Posterior cingulate gyrus (tissue), 11 donors: ENCODE measurements around the gene MAPKBP1.

Source experiments
- DNase-seq, 10 donors: peaks; one replicate each; pipeline versions ENCODE4 v3.0.0 to v3.0.0-alpha.2; 2020 to 2021; ENCODE audit warnings: mixed read lengths in 3 of 10
- intact Hi-C: fragments of 100-400 bp; cut with DNase I; formaldehyde crosslinking; loops from one replicate; pipeline ENCODE4 v1.15.1; 2023

MAPKBP1 gene

GRCh38 chr15:41860049-41860828 is 86.0 kb downstream of the MAPKBP1 start:
- DNase-seq: no peak
- intact Hi-C loops: no loop called here

- DNase-seq: no peak
- intact Hi-C loops: no loop called here
These were observed 87.6 kb downstream of the MAPKBP1 start for GRCh38 chr15:41861736-41862356.

DNA sequence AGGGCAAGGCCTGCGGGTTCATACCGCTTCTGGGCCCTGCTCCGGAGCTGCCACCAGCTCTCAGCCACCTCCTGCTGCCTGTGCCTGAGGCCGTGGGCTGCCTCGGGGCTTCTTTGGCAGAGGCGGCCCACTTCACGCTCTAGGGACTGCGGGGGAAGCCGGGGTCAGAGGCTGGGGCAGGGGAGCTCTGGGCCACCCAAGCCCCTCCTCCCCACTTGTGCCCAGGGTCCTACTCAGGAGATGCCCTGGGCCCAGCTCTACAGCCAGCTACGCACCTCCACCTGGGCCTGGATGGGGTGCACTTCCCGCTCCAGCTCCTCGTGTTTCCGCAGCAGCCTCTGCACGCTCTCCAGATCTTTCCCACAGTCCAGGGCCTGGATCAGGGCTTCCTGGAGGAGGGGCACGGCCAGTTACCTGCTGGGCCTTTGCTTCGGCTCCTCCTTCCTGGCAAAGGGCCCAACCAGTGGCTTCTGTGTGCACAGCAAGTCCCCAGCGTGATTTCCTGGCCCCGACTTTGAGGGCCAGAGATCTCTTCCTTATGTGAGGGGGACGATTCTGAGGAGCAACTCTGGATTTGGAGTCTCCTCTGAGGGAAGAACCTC is 88.3 kb downstream of the MAPKBP1 start:
- no peak for DNase-seq
- intact Hi-C loops: no loop called here

DNA sequence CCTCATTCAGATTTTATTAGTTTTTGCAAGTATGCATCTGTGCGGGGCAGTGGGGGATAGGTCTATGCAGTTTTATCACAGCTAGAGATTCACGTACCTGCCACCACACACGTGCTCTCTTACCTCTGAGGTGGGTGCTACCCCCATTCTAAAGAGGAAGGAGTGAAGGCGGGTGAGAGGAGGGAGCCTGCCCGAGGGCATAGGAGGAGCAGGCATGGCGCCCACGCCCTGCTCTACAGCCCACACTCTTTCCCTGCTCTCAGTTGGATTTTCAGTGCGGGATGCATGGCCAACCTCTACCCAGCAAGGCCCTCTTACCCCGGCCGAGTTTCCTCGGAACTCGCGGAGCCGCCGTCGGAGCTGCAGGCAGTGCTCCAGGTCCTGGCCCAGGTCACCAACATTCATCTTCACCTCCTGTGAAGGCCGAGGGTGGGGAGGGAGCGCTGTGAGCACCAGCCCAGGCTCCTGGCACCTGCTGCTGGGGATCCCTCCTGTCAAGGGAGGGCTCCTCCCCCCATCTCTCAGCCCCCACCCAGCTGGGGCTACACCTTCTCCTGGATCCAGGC is 91.3 kb downstream of the MAPKBP1 start:
- intact Hi-C loops: no loop called here
- no peak for DNase-seq

GRCh38 chr15:41866263-41866703 is 92.0 kb downstream of the MAPKBP1 start:
- DNase-seq: no peak
- intact Hi-C loops: no loop called here

DNA sequence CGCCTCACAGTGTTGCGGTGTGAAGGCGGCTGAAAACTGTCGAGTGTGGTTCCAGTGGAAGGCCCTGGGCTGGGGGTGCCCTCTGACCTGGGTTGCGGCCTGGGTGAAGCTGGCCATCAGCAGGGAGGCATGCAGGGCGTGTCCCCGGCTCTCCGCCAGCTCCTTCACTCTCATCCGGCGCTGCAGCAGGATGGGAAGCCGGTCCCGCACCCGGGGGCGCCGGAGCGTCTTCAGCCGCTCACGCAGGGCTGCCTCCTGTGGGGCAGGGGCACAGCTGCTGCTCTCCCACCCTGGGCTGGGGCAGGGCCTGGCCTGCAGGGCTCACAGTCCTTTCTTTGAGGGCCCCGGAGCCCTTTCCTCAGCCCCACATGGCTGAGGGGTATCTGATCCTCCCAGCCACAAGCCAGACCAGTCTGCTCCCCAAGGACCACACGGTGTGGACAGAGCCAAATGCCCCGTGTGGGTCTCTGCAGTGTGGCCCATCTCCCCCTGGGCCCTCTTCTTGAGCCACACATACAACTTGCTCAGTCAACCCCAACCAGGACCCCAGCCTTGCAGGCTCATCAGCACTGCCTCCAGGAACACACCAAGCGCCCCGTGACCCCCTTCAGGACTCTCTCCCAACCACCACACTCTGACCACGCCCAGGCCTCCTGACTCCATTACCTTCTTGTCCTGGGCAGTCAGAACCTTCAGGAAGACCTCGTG is 92.7 kb downstream of the MAPKBP1 start:
- intact Hi-C loops: no loop called here
- DNase-seq: peak in 1 of 10 donors; percentile 55

- intact Hi-C loops: no loop called here
- DNase-seq: no peak
These were observed 94.0 kb downstream of the MAPKBP1 start for GRCh38 chr15:41868321-41868720.

DNA sequence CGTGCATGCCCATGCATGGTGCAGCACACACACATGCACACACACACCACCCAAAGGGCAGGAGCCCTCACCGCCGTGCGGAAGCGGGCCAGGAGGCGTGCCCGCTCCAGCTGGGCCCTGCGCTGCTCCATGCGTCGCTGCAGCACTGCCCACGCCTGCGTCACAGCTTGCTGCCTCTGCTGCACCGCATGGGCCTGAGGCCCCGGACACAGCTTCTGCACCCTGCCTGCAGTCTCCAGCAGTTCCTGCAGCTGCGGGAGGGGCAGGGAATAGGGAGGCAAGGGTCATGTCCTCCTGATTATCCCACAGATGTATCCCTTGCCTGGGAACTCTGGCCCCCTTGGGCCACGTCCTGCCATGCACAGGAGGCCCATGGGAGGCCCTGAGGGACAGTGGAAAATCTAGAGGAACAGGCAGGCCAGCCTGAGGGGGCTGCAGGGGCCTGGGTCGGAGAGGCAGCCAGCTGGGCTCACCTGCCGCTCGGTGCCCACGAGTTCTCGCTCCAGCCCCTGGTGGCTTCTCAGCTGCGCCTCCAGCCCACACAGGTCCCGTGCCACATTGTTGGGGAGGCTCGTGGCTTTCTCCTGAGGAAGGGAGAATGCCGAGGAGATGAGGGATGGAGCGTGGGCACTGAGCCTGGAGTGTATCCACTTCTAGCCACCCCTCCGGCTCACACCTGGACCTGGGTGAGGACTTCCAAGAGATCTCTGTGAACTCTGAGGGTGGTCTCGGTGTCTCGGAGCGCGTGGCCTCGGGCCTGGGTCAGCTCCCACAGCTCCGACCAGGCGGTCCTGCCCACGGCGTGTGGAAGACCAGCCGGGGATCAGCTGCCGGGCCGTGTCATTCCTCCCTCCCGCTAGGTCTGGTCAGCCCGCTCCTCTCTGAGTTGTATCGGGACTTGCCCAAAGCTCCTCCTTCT is 95.7 kb downstream of the MAPKBP1 start:
- no peak for DNase-seq

GRCh38 chr15:41870689-41871081 is 96.4 kb downstream of the MAPKBP1 start:
- peak in 1 of 10 donors; percentile 39 for DNase-seq
- intact Hi-C loops: no loop called here

More for the DNA sequence above, 95.7 kb downstream of the MAPKBP1 start:
- intact Hi-C loops: no loop called here

DNA sequence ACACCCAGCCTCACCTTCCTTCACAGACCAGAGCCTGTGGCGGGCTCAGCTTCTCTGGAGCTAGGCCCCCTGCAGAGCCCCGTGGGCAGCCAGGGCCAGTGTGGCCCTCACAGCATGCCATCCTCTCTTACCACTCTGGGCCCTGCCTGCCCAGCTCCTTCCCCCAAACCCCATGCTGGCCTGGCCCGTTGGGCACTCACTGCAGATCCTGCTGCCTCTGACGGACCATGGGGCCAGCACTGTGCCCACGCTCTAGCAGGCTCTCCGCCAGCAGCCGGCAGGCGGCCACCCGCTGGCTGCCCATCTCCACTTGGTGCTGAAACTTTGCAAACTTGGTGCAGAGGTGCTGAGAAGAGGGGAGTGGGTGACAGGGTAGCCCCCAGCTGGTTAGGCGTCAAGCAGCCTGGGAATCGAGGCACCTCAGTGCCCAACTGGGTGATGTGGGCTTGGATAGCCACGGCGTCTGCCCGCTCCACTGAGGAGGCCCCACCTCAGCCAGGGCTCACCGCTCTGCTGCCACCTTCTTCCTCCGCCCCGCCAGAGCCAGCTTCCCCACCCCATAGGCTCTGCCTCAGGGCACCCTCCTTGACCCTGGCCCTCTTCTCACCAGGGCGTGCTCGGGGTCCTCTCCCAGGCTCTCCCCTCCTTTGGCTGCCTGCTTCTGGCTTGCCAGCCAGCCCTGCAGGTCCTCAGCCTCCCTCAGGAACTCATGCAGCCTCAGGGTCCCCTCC is 97.1 kb downstream of the MAPKBP1 start:
- intact Hi-C loops: no loop called here
- no peak for DNase-seq

DNA sequence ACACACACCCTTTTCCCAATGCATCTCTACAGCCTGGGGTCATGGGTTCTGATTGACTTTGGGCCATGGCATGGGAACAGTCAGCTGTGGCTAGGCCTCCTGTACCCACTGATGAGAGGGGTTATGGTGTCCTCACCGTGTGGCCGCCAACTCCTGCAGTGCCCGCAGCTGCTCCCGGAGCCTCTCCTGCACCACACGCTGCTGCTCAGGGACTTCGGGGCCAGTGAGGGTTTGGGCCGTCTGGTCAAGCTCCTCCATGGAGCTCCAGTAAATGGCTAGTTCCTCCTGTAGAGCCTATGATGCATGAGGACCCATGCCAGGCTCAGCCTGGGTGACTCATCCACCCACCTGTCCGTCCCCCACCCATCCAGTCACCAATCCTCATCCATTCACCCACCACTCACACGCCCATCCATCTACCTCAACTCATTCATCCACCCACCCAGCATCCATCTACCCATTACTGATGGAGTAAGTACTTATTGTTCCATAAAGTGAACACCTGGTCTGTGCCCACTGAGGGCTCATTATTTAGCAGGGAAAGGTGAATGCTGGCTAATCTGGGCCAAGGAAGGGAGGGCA is 98.0 kb downstream of the MAPKBP1 start:
- DNase-seq: no peak
- intact Hi-C loops: no loop called here

DNA sequence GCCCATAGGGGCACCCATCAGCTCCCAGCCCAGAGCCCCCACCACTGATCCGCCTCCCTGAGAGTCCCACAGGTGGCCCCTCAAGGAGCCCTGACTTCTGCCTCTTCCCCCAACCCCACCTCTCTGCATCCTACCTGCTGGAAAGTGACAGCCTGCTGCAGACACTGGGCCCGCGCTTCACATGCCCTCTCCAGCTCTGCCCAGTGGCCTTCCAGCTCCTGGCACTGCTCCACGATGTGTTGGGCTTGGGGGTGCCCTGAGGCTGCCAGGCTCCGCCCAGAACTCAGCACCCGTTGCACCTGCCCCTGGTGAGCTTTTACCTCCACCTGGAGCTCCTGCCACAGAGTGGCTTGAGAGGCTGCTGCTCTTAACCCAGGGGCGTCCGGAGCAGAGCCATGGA is 99.4 kb downstream of the MAPKBP1 start:
- intact Hi-C loops: no loop called here
- DNase-seq: no peak

GRCh38 chr15:41874736-41875135 is 100.5 kb downstream of the MAPKBP1 start:
- DNase-seq: no peak
- intact Hi-C loops: no loop called here

GRCh38 chr15:41876007-41876406 is 101.7 kb downstream of the MAPKBP1 start:
- intact Hi-C loops: no loop called here

GRCh38 chr15:41876689-41877088 is 102.4 kb downstream of the MAPKBP1 start:
- DNase-seq: no peak

More at GRCh38 chr15:41876007-41876406, 101.7 kb downstream of the MAPKBP1 start:
- no peak for DNase-seq

More at GRCh38 chr15:41876689-41877088, 102.4 kb downstream of the MAPKBP1 start:
- intact Hi-C loops: no loop called here
